MM.1S (cell line): ENCODE data around the gene SF3A2.

Experiments
- DNase-seq: peaks from one replicate; pipeline ENCODE4 v3.0.0-alpha.2; 2015
- H2AFZ ChIP-seq: fragments of 300-600 bp; sonication (generic); 2 replicates; pipeline ENCODE4 v1.6.0; 2016; ENCODE audit warnings: antibody characterized with exemption, low read length
- H3F3A ChIP-seq: fragments of 300-600 bp; sonication (generic); 2 replicates; pipeline ENCODE4 v1.6.1; 2016; ENCODE audit warnings: mild to moderate bottlenecking, antibody characterized with exemption, low read length, moderate library complexity, mixed read lengths; ENCODE audit not compliant: insufficient read depth
- H3K27ac ChIP-seq: fragments of 300-600 bp; sonication (generic); 2 replicates; pipeline ENCODE4 v1.5.1; 2016; ENCODE audit warnings: mild to moderate bottlenecking, low read length
- H3K27me3 ChIP-seq: fragments of 300-600 bp; sonication (generic); replicated peaks from 2 replicates; pipeline ENCODE4 v1.6.0; 2016; ENCODE audit warnings: low read length; ENCODE audit not compliant: insufficient read depth
- H3K36me3 ChIP-seq: fragments of 300-600 bp; sonication (generic); replicated peaks from 2 replicates; pipeline ENCODE4 v1.6.1; 2016; ENCODE audit warnings: mild to moderate bottlenecking, low read length, mixed read lengths; ENCODE audit not compliant: insufficient read depth
- H3K4me1 ChIP-seq: fragments of 300-600 bp; sonication (generic); 2 replicates; pipeline ENCODE4 v1.6.1; 2016; ENCODE audit warnings: low read length, mixed read lengths
- H3K4me2 ChIP-seq: fragments of 300-600 bp; sonication (generic); 2 replicates; pipeline ENCODE4 v1.6.0; 2016; ENCODE audit warnings: low read depth, low read length
- H3K4me3 ChIP-seq: fragments of 300-600 bp; sonication (generic); 2 replicates; pipeline ENCODE4 v1.5.1; 2016; ENCODE audit warnings: low read length, mixed read lengths
- H3K79me2 ChIP-seq: fragments of 300-600 bp; sonication (generic); 2 replicates; pipeline ENCODE4 v1.6.1; 2016; ENCODE audit warnings: mixed run types, low read length, mixed read lengths
- H3K9ac ChIP-seq: fragments of 300-600 bp; sonication (generic); 2 replicates; pipeline ENCODE4 v1.6.1; 2016; ENCODE audit warnings: low read length, mixed read lengths
- H3K9me2 ChIP-seq: fragments of 300-600 bp; sonication (generic); replicated peaks from 2 replicates; pipeline ENCODE4 v1.6.1; 2016; ENCODE audit warnings: mild to moderate bottlenecking, low read length, mixed read lengths; ENCODE audit not compliant: insufficient read depth
- H3K9me3 ChIP-seq: fragments of 300-600 bp; sonication (generic); replicated peaks from 2 replicates; pipeline ENCODE4 v1.6.1; 2016; ENCODE audit warnings: mild to moderate bottlenecking, low read length, mixed read lengths; ENCODE audit not compliant: insufficient read depth
- H4K20me1 ChIP-seq: fragments of 300-600 bp; sonication (generic); 2 replicates; pipeline ENCODE4 v1.6.1; 2016; ENCODE audit warnings: mild to moderate bottlenecking, low read length, moderate library complexity, mixed read lengths; ENCODE audit not compliant: insufficient read depth
- EZH2 ChIP-seq: fragments of 300-600 bp; sonication (generic); optimal IDR thresholded peaks from 2 replicates; pipeline ENCODE3; 2017; ENCODE audit warnings: low read depth, mild to moderate bottlenecking, antibody characterized with exemption, low read length, mixed read lengths
- EZH2phosphoT487 ChIP-seq: fragments of 300-600 bp; sonication (generic); IDR thresholded peaks from 2 replicates; pipeline ENCODE4 v1.6.1; 2018; ENCODE audit warnings: antibody characterized with exemption, low read length
- TF ChIP-seq, protein P1 (sequence below): fragments of 300-600 bp; sonication (generic); IDR thresholded peaks from 2 replicates; pipeline ENCODE4 v1.5.1; 2016; ENCODE audit warnings: antibody characterized with exemption, low read length, mixed read lengths

SF3A2 gene

DNA sequence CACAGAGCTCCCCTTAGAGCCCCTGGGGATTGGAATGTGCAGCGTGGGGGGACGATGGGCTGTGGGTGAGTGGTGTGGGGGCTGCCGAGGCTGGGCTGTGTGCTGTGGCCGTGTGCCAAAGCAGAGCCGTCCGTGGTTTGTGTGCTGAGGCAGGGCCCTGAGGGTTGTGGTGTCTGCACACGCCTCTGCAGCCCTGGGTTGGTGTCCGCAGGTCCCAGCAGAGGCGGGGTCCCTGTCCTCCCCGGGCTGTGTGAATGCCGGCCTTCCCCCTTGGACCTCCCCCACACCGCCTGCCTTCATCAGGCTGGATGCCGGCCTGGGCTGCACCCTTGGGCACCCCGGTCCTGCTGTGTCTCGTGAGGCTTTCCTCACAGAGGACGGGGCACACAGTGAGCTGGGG lies 46.7 kb upstream of the SF3A2 start:
- Histone ChIP-seq H3K36me3 (peaks cover 34% of the 10 kb centered on the region), H4K20me1 (peaks cover 17% of the 10 kb centered on the region)
- no peak for DNase-seq

GRCh38 chr19:2190848-2191455 lies 45.7 kb upstream of the SF3A2 start:
- no peak for TF ChIP-seq EZH2
- TF ChIP-seq, protein P1, sequence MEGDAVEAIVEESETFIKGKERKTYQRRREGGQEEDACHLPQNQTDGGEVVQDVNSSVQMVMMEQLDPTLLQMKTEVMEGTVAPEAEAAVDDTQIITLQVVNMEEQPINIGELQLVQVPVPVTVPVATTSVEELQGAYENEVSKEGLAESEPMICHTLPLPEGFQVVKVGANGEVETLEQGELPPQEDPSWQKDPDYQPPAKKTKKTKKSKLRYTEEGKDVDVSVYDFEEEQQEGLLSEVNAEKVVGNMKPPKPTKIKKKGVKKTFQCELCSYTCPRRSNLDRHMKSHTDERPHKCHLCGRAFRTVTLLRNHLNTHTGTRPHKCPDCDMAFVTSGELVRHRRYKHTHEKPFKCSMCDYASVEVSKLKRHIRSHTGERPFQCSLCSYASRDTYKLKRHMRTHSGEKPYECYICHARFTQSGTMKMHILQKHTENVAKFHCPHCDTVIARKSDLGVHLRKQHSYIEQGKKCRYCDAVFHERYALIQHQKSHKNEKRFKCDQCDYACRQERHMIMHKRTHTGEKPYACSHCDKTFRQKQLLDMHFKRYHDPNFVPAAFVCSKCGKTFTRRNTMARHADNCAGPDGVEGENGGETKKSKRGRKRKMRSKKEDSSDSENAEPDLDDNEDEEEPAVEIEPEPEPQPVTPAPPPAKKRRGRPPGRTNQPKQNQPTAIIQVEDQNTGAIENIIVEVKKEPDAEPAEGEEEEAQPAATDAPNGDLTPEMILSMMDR = no peak
- no peak for TF ChIP-seq EZH2phosphoT487
- no peaks in the 10 kb centered on the region for H3K27me3 ChIP-seq
- H2AFZ ChIP-seq = no peak overlapping the region
- H3K9me3 ChIP-seq = no peaks in the 10 kb centered on the region
- H3K4me3 ChIP-seq = no peak overlapping the region
- DNase-seq = no peak
- no peaks in the 10 kb centered on the region for H3K4me1 ChIP-seq
- no peak overlapping the region for H3K27ac ChIP-seq
- H3K9me2 ChIP-seq = no peaks in the 10 kb centered on the region
- H4K20me1 ChIP-seq = peaks cover 11% of the 10 kb centered on the region
- no peaks in the 10 kb centered on the region; the same call in 1 of the 2 replicates for H3F3A ChIP-seq
- H3K36me3 ChIP-seq = peaks cover 31% of the 10 kb centered on the region
- no peak overlapping the region for H3K9ac ChIP-seq
- no peak overlapping the region for H3K4me2 ChIP-seq
- peaks cover 97% of the 10 kb centered on the region for H3K79me2 ChIP-seq

More for the DNA sequence above, 46.7 kb upstream of the SF3A2 start:
- Histone ChIP-seq H3K79me2 (peaks cover 97% of the 10 kb centered on the region), H3K9me3 (no peaks in the 10 kb centered on the region), H2AFZ (no peak overlapping the region), H3K9ac (no peak overlapping the region), H3K27ac (no peak overlapping the region), H3K4me1 (no peaks in the 10 kb centered on the region), H3K27me3 (no peaks in the 10 kb centered on the region), H3K4me3 (no peak overlapping the region), H3K4me2 (no peak overlapping the region), H3F3A (no peaks in the 10 kb centered on the region; the same call in 1 of the 2 replicates), H3K9me2 (no peaks in the 10 kb centered on the region)
- TF ChIP-seq EZH2phosphoT487 (no peak), EZH2 (no peak)
- TF ChIP-seq, protein P1 = no peak

GRCh38 chr19:2191456-2192310 lies 44.9 kb upstream of the SF3A2 start:
- H3K27ac ChIP-seq = no peak overlapping the region
- H3K4me3 ChIP-seq = no peak overlapping the region
- H3K27me3 ChIP-seq = no peaks in the 10 kb centered on the region
- H3K9ac ChIP-seq = no peak overlapping the region
- TF ChIP-seq EZH2 (no peak), EZH2phosphoT487 (no peak)
- no peaks in the 10 kb centered on the region; the same call in 1 of the 2 replicates for H3F3A ChIP-seq
- peaks cover 97% of the 10 kb centered on the region for H3K79me2 ChIP-seq
- no peak overlapping the region for H2AFZ ChIP-seq
- DNase-seq = no peak
- H3K36me3 ChIP-seq = peaks cover 25% of the 10 kb centered on the region
- no peaks in the 10 kb centered on the region for H3K4me1 ChIP-seq
- H3K4me2 ChIP-seq = no peak overlapping the region
- H3K9me3 ChIP-seq = no peaks in the 10 kb centered on the region
- no peaks in the 10 kb centered on the region for H3K9me2 ChIP-seq
- H4K20me1 ChIP-seq = peaks cover 11% of the 10 kb centered on the region
